Measurements from ENCODE around the gene FYB1. TPM values are rescaled to one million over a fixed set of nuclear protein-coding genes. Genes with fewer than 3 reads are reported as not detected.
"Not testable (repeated sequence)": the region's sequence is repeated elsewhere in the genome, so short reads cannot be mapped to it uniquely, and the experiment has no call there.

Gene FYB1
- polyA plus RNA-seq, 6 donors from 2014 or later, result 1.4 to 4.1 (median 2.0) TPM

DNA sequence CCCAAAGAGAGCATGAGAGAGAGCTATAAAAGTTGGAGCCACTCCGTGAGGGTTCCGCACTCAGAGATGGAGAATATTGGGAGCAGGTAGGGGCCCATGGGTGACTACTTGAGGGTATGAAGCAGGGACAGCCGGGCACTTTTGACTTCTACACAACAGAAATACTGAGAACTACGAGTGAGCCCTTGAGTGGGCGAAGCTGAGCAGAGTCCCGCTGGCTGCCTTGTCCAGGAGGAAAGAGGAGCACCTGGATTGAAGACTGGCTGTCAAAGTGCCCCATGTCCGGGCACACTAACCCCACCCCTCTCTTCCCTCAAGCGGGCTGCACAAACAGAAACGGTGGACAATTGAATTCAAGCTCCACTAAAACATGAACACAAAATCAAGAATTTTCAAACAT, 33.6 kb downstream of the FYB1 start:
- Mint-ChIP-seq H3K36me3 (no peaks in the 10 kb centered on the region), H3K4me1 (peaks cover 16 to 45% (median 38%) of the 10 kb centered on the region in 3 donors), H3K27ac (no peak overlapping the region), H3K27me3 (no peaks in the 10 kb centered on the region), H3K9me3 (no peaks in the 10 kb centered on the region), H3K4me3 (no peak overlapping the region)
- no peak for DNase-seq
- no peak for ATAC-seq (ENCODE audit: low read depth in 2 of 2)

DNA sequence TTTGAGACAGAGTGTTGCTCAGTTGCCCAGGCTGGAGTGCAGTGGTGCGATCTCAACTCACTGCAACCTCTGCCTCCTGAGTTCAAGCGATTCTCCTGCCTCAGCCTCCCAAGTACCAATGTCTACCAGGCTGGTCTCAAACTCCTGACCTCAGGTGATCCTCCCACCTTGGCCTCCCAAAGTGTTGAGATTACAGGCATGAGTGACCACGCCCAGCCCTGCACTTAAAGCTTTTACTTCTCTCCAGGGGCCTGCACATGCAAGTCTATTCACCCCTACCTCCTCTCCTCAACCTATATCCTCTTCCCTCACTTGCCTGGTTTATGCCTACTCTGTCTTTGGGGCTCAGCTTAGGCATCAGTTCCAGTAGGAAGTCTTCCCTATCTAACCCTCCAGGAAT, 39.8 kb downstream of the FYB1 start:
- not testable (repeated sequence) for ATAC-seq (ENCODE audit: low read depth in 2 of 2); H3K9me3 Mint-ChIP-seq; H3K27me3 Mint-ChIP-seq; DNase-seq; H3K4me3 Mint-ChIP-seq
- Mint-ChIP-seq H3K4me1 (peaks cover 45 to 64% (median 53%) of the 10 kb centered on the region in 3 donors), H3K36me3 (peaks cover 0 to 14% of the 10 kb centered on the region in 2 donors), H3K27ac (peak overlapping the region in 3 of 6 donors; percentile 12 to 72 (median 70))

DNA sequence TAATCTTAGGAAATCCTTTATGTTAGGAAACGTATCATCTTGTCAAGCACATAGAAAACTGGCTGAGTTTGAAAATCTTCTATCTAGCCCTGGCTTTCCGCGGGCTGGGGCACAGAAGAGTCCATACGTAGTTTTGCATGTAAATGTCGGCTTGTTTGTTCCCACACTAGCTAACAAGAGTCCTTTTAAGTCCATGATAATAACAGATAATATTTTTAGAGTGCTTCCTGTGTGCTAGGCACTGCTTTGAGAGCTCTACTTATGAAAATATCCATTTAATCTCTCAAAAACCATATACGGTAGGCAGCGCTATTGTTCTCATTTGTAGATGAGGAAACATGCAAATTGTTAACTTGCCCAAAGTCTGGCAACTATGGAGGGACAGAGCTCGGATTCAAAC, 40.5 kb downstream of the FYB1 start:
- peaks cover 45 to 66% (median 54%) of the 10 kb centered on the region in 3 donors for H3K4me1 Mint-ChIP-seq

DNA sequence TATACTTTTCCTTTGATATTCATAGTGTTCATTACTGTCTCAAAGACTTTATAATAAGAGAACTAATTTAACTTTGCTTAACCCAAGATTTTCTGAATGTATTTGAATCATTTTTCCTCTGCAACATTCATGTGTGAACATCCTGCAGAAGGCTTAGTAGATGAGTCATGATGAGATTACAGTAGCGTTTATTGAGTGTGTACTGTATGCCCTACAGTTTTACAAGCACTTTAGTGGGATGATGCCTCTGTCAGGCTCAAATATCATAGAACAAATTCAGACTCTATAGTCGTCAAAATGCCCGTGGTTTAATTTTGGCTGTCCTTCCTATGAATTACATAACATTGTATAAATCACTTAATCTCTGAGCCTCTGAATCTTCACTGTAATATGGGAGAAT, 41.2 kb downstream of the FYB1 start:
- Mint-ChIP-seq H3K9me3 (peaks cover 0 to 5% (median 2%) of the 10 kb centered on the region in 7 donors), H3K36me3 (peaks cover 0 to 15% of the 10 kb centered on the region in 2 donors), H3K27ac (peak overlapping the region in 1 of 6 donors; percentile 30), H3K27me3 (no peaks in the 10 kb centered on the region), H3K4me3 (peak overlapping the region in 4 of 8 donors; percentile 58 to 82 (median 64)), H3K4me1 (peaks cover 45 to 66% (median 54%) of the 10 kb centered on the region in 3 donors)
- ATAC-seq (ENCODE audit: low read depth in 2 of 2), result no peak
- DNase-seq, result no peak

More for the DNA sequence above, 40.5 kb downstream of the FYB1 start:
- peaks cover 0 to 15% of the 10 kb centered on the region in 2 donors for H3K36me3 Mint-ChIP-seq
- ATAC-seq (ENCODE audit: low read depth in 2 of 2), result no peak
- peaks cover 0 to 5% (median 0%) of the 10 kb centered on the region in 7 donors for H3K9me3 Mint-ChIP-seq
- no peak for DNase-seq
- H3K4me3 Mint-ChIP-seq, result peak overlapping the region in 1 of 8 donors; percentile 7
- no peak overlapping the region for H3K27ac Mint-ChIP-seq
- no peaks in the 10 kb centered on the region for H3K27me3 Mint-ChIP-seq

DNA sequence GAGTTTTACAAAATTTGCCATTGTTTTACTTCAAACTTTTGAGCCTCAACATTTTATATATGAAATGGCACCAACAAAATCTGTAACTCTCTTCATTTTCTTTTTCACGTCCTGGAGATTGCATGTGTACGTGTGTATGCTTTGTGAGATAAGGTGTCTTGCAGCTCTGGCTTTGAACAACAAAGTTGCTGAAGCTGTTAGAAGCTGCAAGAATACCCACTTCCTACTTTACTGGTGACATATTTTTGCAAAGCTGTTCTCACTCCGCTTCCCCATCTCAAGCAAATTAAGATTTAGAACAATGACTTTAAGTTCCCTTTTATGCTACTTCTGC, 41.8 kb downstream of the FYB1 start:
- peak; percentile 42 for DNase-seq
- peak overlapping the region; percentile 4 to 94 (median 48) for H3K27ac Mint-ChIP-seq
- peaks cover 0 to 15% of the 10 kb centered on the region in 2 donors for H3K36me3 Mint-ChIP-seq
- no peaks in the 10 kb centered on the region for H3K27me3 Mint-ChIP-seq
- peaks cover 0 to 9% (median 4%) of the 10 kb centered on the region in 7 donors for H3K9me3 Mint-ChIP-seq
- peak overlapping the region; percentile 11 to 84 (median 60) for H3K4me3 Mint-ChIP-seq
- peaks cover 45 to 66% (median 54%) of the 10 kb centered on the region in 3 donors for H3K4me1 Mint-ChIP-seq
- ATAC-seq (ENCODE audit: low read depth in 2 of 2), result peak; percentile 88 to 90

DNA sequence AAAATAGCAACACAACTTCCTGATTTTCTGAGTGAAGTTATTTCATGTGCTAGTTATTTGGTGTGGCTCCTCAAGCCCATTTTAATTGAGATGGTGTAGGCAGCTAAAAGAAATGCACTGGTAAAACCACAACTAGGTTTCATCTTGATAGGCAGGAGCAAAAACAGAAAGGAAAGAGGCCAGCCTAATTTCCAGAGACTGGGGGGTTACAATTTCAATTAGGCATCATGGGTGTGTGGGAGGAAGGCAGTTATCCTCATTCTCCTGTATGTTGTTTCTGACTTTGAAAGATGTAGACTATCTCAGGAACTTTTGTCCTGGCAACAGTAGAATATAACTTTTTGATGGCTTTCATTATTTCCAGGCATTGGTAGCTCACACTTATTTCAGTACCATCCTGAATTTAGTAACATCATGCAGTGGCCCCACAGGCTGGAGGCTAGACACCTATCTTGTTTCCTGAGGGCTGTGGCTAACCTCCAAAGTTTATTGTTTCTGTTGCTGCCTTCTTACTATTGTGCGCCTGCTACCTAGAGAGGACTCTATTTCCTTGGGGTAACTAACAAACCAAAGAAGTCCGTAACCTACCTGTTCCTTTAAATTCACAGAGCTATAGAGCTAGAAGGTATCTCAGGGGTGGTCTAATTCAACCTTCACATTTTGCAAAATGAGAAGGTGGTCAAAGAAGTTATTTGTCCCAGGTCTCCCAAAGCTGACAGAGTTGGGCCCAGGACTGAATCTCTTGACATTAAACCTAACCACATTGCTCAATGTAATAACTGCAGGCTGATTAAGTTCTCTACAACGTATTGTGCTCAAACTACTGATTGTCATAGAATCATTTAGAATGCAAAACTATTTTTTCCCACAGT, 42.4 kb downstream of the FYB1 start:
- Mint-ChIP-seq H3K27me3 (no peaks in the 10 kb centered on the region), H3K36me3 (peaks cover 0 to 15% of the 10 kb centered on the region in 2 donors), H3K4me1 (peaks cover 44 to 63% (median 51%) of the 10 kb centered on the region in 3 donors), H3K9me3 (peaks cover 0 to 11% (median 5%) of the 10 kb centered on the region in 7 donors), H3K27ac (peak overlapping the region; percentile 4 to 94 (median 76)), H3K4me3 (peak overlapping the region; percentile 18 to 84 (median 60))
- ATAC-seq (ENCODE audit: low read depth in 2 of 2), result peak in 1 of 2 donors; percentile 16
- no peak for DNase-seq

DNA sequence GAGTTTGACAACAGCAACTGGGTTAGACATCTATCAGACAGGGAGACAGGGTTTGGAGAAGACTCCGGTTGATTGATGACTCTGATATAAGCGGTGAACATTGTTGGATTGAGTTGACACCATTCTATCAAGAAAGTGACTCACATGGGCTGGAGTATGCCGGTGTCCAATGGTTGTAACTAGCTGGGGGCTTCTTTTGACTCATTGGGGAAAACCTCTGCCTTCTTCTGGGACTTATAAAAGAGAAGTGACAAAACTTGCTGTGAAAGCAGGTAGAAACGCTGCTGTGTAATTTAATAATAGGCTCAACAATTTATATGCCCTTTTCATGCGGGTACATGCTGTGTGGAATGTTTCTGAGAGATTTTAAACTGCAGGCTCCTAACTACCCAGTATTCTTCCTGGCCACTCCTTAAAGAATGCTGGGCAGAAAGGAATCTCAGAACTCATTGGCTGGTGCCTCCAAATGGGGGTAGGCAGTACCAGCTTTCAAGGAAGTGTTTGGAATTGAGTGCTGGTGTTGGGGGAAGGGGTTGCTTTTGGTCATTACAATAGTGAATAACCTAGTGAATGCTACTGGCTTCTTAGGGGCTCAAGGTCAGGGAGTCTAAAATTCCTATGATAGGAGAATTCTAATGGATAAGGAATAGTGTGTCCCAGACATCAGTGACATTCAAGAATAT, 43.9 kb downstream of the FYB1 start:
- peaks cover 0 to 15% of the 10 kb centered on the region in 2 donors for H3K36me3 Mint-ChIP-seq
- peak overlapping the region in 2 of 8 donors; percentile 32 to 49 for H3K4me3 Mint-ChIP-seq

DNA sequence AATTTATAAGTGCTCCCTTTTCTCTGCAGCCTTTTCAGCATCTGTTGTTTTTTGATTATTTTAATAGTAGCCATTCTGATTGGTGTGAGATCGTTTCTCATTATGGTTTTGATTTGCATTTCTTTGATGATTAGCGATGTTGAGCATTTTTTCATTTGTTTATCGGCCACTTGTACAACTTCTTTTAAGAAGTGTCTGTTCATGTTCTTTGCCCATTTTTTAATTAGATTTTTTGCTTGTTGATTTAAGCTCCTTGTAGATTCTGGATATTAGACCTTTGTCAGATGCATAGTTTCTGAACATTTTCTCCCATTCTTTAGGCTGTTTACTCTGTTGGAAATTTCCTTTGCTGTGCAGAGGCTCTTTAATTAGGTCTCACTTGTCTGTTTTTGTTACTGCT, 46.3 kb downstream of the FYB1 start:
- peaks cover 25 to 35% (median 34%) of the 10 kb centered on the region in 3 donors for H3K4me1 Mint-ChIP-seq
- no peak overlapping the region for H3K27ac Mint-ChIP-seq
- no peak overlapping the region for H3K4me3 Mint-ChIP-seq
- DNase-seq (no peak), ATAC-seq (ENCODE audit: low read depth in 2 of 2) (no peak)
- H3K9me3 Mint-ChIP-seq, result peaks cover 2 to 11% (median 4%) of the 10 kb centered on the region in 7 donors
- H3K27me3 Mint-ChIP-seq, result no peaks in the 10 kb centered on the region
- H3K36me3 Mint-ChIP-seq, result peaks cover 0 to 8% of the 10 kb centered on the region in 2 donors

More for the DNA sequence above, 43.9 kb downstream of the FYB1 start:
- H3K27me3 Mint-ChIP-seq, result no peaks in the 10 kb centered on the region
- no peak for ATAC-seq (ENCODE audit: low read depth in 2 of 2)
- H3K9me3 Mint-ChIP-seq, result peaks cover 2 to 11% (median 5%) of the 10 kb centered on the region in 7 donors
- DNase-seq, result no peak
- H3K27ac Mint-ChIP-seq, result peak overlapping the region in 5 of 6 donors; percentile 2 to 93 (median 53)
- H3K4me1 Mint-ChIP-seq, result peaks cover 41 to 58% (median 48%) of the 10 kb centered on the region in 3 donors

DNA sequence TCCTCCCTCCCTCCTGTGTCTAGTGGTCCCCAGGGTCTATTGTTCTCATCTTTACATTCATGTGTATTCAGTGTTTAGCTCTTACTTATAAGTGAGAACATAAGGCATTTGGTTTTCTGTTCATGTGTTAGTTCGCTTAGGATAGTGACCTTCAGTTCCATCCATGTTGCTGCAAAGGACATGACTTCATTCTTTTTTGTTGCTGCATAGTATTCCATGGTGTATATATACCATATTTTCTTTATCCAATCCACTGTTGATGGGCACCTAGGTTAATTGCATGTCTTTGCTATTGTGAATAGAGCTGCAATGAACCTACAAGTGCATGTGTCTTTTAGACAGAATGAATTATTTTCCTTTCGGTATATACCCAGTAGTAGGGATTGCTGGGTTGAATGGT, 46.8 kb downstream of the FYB1 start:
- no peaks in the 10 kb centered on the region for H3K27me3 Mint-ChIP-seq
- ATAC-seq (ENCODE audit: low read depth in 2 of 2), result no peak
- no peak overlapping the region for H3K27ac Mint-ChIP-seq
- H3K4me3 Mint-ChIP-seq, result no peak overlapping the region
- peaks cover 2 to 11% (median 4%) of the 10 kb centered on the region in 7 donors for H3K9me3 Mint-ChIP-seq
- no peak for DNase-seq
- peaks cover 0 to 8% of the 10 kb centered on the region in 2 donors for H3K36me3 Mint-ChIP-seq
- peaks cover 23 to 30% (median 30%) of the 10 kb centered on the region in 3 donors for H3K4me1 Mint-ChIP-seq

DNA sequence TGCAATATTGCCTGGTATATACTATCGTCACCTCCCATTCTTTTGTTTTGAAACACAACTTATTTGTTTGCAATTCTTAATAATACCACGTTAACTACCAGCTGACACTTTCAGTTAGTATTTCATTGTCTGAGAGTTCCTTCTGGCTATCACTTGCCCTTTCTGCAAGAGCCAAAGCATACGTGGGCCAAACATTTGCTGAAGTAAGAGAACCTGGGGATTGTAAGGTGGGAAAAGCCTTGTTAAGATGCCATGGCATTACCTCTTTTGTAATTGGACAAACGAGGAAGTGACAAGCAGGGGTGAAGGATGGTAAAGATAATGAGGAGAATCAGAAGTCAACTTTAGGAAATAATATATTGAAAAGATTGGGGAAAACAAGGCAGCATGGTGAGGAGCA, 47.7 kb downstream of the FYB1 start:
- no peak overlapping the region for H3K27ac Mint-ChIP-seq
- H3K4me3 Mint-ChIP-seq, result no peak overlapping the region
- H3K27me3 Mint-ChIP-seq, result no peaks in the 10 kb centered on the region
- H3K36me3 Mint-ChIP-seq, result peaks cover 0 to 8% of the 10 kb centered on the region in 2 donors
- peaks cover 18 to 21% (median 20%) of the 10 kb centered on the region in 3 donors for H3K4me1 Mint-ChIP-seq
- H3K9me3 Mint-ChIP-seq, result peaks cover 2 to 11% (median 4%) of the 10 kb centered on the region in 7 donors
- ATAC-seq (ENCODE audit: low read depth in 2 of 2), result no peak
- DNase-seq, result no peak

DNA sequence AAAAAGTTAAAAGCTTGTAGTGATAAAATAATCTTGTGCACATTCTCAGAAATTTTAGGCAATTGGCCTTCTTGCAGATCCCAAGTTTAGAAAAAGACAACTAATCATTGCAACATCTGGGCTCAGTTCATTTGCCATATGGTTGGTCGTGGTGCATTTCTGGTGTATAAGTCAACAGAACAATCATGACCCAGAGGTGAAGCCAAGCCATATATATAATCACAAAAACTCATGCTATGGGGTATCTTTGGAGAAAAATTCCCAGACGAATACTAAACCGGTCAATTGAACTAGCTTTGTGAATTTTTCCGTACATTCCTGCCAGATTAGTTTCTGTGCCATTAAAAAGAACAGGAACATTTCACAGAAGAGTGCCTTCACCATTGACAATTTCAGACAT, 50.3 kb downstream of the FYB1 start:
- Mint-ChIP-seq H3K36me3 (no peaks in the 10 kb centered on the region), H3K9me3 (peaks cover 0 to 11% (median 4%) of the 10 kb centered on the region in 7 donors), H3K27me3 (no peaks in the 10 kb centered on the region), H3K4me1 (peaks cover 1 to 7% (median 6%) of the 10 kb centered on the region in 3 donors), H3K27ac (no peak overlapping the region), H3K4me3 (no peak overlapping the region)
- ATAC-seq (ENCODE audit: low read depth in 2 of 2) (no peak), DNase-seq (no peak)

DNA sequence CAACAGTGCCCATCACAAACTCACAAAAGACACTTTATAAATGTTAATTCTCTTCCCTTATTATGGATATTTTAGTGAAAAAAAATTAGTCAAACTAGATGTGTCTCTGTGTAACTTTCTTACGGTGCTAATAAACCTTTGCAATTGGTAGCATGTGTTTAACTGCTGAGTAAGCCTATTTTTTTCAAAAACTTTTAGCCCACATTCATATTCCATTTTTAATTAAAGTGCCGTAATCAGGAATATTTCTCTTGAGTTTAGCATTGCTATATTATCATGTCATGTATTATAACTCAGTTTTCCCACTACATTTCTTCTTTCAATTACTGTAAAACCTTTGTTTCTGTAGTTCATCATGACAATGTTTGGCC, 51.4 kb downstream of the FYB1 start:
- H3K4me3 Mint-ChIP-seq, result no peak overlapping the region
- peak overlapping the region in 1 of 6 donors; percentile 37 for H3K27ac Mint-ChIP-seq
- H3K36me3 Mint-ChIP-seq, result no peaks in the 10 kb centered on the region
- no peaks in the 10 kb centered on the region for H3K27me3 Mint-ChIP-seq
- DNase-seq (no peak), ATAC-seq (ENCODE audit: low read depth in 2 of 2) (no peak)
- H3K4me1 Mint-ChIP-seq, result peaks cover 5 to 12% (median 10%) of the 10 kb centered on the region in 3 donors
- H3K9me3 Mint-ChIP-seq, result peaks cover 0 to 5% (median 1%) of the 10 kb centered on the region in 7 donors

DNA sequence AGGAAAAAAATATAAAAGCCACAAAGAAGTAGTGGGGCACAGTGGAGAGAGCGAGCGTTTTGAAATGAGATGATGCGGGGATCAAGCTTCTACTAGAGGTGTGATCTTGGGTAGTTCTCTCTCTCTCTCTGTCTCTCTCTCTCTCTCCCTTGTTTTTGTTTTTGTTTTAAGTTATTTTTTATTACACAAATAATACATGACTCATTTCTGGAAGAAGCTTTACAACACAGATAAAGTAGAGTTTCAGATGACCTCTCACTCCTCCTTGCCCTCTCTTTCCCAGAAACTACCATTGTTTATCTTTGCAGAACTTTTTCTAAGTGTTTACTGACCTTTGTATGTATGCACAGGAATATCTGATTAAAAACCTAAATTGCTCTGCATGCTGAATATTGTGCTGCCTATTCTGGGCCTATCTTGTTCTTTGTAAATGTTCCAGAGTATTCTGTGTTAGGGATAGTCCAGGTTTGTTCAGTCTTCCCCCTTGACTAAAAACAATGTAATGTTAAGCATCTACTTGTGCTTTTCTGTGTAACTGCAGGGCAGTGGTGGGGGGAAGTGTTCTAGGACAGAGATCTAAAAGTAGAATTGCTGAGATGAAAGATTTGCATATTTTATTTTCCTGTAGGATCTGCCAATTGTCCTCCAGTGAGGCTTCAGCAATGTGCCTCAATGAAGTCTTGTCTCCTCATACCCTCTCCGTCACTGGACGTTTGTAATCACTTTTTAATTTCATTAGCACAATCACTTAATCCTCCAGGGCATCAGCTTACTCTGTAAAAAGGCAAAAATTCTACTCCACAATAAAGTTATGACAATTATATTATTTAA, 52.0 kb downstream of the FYB1 start:
- peak overlapping the region in 2 of 6 donors; percentile 5 to 37 for H3K27ac Mint-ChIP-seq
- DNase-seq (no peak), ATAC-seq (ENCODE audit: low read depth in 2 of 2) (no peak)
- H3K9me3 Mint-ChIP-seq, result peaks cover 0 to 4% (median 0%) of the 10 kb centered on the region in 7 donors
- H3K4me3 Mint-ChIP-seq, result no peak overlapping the region
- no peaks in the 10 kb centered on the region for H3K27me3 Mint-ChIP-seq
- H3K4me1 Mint-ChIP-seq, result peaks cover 5 to 12% (median 10%) of the 10 kb centered on the region in 3 donors
- H3K36me3 Mint-ChIP-seq, result no peaks in the 10 kb centered on the region
